Measurements from ENCODE around the gene MXRA7. TPM values are rescaled to one million over a fixed set of nuclear protein-coding genes. Genes with fewer than 3 reads are reported as not detected.
A peak's percentile ranks its signal among the peaks of the same experiment; 100 is the strongest.
"Not testable (repeated sequence)": the region's sequence is repeated elsewhere in the genome, so short reads cannot be mapped to it uniquely, and the experiment has no call there.

MXRA7 gene
- total RNA-seq, 1 donor from 2014 or later = 105 TPM

- TF ChIP-seq CTCF (IDR thresholded peaks at IDR 0.05) = no peak
- Histone ChIP-seq H3K9me3 (no peaks in the 10 kb centered on the region), H3K36me3 (peaks cover 57% of the 10 kb centered on the region), H3K4me1 (peaks cover 24% of the 10 kb centered on the region), H3K27me3 (ENCODE audit: low read depth) (no peaks in the 10 kb centered on the region), H3K4me3 (no peak overlapping the region), H3K27ac (no peak overlapping the region)
- DNase-seq (no peak), ATAC-seq (no peak)
- intact Hi-C loops (cut with DNase I) = no loop called here
Measured at GRCh38 chr17:76742958-76743357, 32.2 kb upstream of the MXRA7 start.

- Histone ChIP-seq H3K4me3 (no peak overlapping the region), H3K36me3 (peaks cover 48% of the 10 kb centered on the region), H3K27ac (no peak overlapping the region), H3K4me1 (peaks cover 27% of the 10 kb centered on the region), H3K27me3 (ENCODE audit: low read depth) (no peaks in the 10 kb centered on the region), H3K9me3 (no peaks in the 10 kb centered on the region)
- ATAC-seq (no peak), DNase-seq (no peak)
- TF ChIP-seq CTCF (IDR thresholded peaks at IDR 0.05) = no peak
- intact Hi-C loops (cut with DNase I) = no loop called here
Measured at GRCh38 chr17:76740329-76741118, 29.8 kb upstream of the MXRA7 start.

GRCh38 chr17:76739568-76740115 is 28.9 kb upstream of the MXRA7 start:
- Histone ChIP-seq H3K4me1 (peaks cover 36% of the 10 kb centered on the region), H3K36me3 (peaks cover 48% of the 10 kb centered on the region)
- H3K9me3 ChIP-seq; intact Hi-C loops (cut with DNase I); ATAC-seq; DNase-seq; H3K27ac ChIP-seq; H3K27me3 ChIP-seq (ENCODE audit: low read depth); H3K4me3 ChIP-seq: not testable (repeated sequence)

- H3K27ac ChIP-seq = peak overlapping the region; percentile 98
- TF ChIP-seq CTCF (IDR thresholded peaks at IDR 0.05) = no peak
- peak overlapping the region; percentile 95 for H3K4me3 ChIP-seq
- H3K4me1 ChIP-seq = peaks cover 48% of the 10 kb centered on the region
- no peaks in the 10 kb centered on the region for H3K9me3 ChIP-seq
- H3K27me3 ChIP-seq (ENCODE audit: low read depth) = no peaks in the 10 kb centered on the region
- DNase-seq (no peak), ATAC-seq (no peak)
- H3K36me3 ChIP-seq = peaks cover 48% of the 10 kb centered on the region
- intact Hi-C loops (cut with DNase I) = no loop called here
Measured at GRCh38 chr17:76738468-76738850, 27.7 kb upstream of the MXRA7 start.

GRCh38 chr17:76737676-76738467 is 27.1 kb upstream of the MXRA7 start, which contains the start of gene MFSD11:
Gene MFSD11 (plus strand): TSS chr17:76738119. CDS start chr17:76738353, 234 bp downstream.
- peak within 1 kb of the TSS; percentile 98 for H3K27ac ChIP-seq
- peak; percentile 95 for DNase-seq
- no peaks in the 10 kb centered on the region for H3K27me3 ChIP-seq (ENCODE audit: low read depth)
- H3K9me3 ChIP-seq = no peaks in the 10 kb centered on the region
- H3K4me3 ChIP-seq = peak within 1 kb of the TSS; percentile 95
- intact Hi-C loops (cut with DNase I) = no loop called here
- no peak for TF ChIP-seq CTCF (IDR thresholded peaks at IDR 0.05)
- ATAC-seq = peak; percentile 90
- peaks cover 54% of the 10 kb centered on the region for H3K4me1 ChIP-seq
- H3K36me3 ChIP-seq = peaks cover 48% of the 10 kb centered on the region

Measured in lower lobe of right lung (tissue), 2 donors.